CD8-positive, alpha-beta memory T cell (primary cell): ENCODE data around the gene TSPAN16. TPM values are rescaled to one million over a fixed set of nuclear protein-coding genes. Genes with fewer than 3 reads are reported as not detected.
A peak's percentile ranks its signal among the peaks of the same experiment; 100 is the strongest.

ENCODE experiments used
- CTCF ChIA-PET: fragments of 350-600 bp; sonication (Branson Sonifier 250); formaldehyde crosslinking; loops from one replicate; lab custom pipeline; 2021; ENCODE audit warnings: antibody characterized with exemption; lab: Charles Lee
- POLR2A ChIA-PET: fragments of 350-600 bp; sonication (Branson Sonifier 250); formaldehyde crosslinking; loops from one replicate; lab custom pipeline; 2021; ENCODE audit warnings: antibody characterized with exemption; lab: Charles Lee
- DNase-seq, 5 donors: peaks; one replicate each; pipeline versions ENCODE4 v3.0.0 to v3.0.0-alpha.2; 2020 to 2022; ENCODE audit warnings: mixed read lengths in 1 of 5
- H3K27ac ChIP-seq: one replicate; pipeline ENCODE4 v1.7.0; 2013; ENCODE audit warnings: low read depth, mild to moderate bottlenecking, low read length, moderate library complexity
- H3K27me3 ChIP-seq: 2 replicates; pipeline ENCODE4 v1.7.0; 2013; ENCODE audit warnings: low read length, mild to moderate bottlenecking; ENCODE audit not compliant: insufficient read depth, poor library complexity, severe bottlenecking
- H3K36me3 ChIP-seq: 2 replicates; pipeline ENCODE4 v1.7.0; 2013; ENCODE audit warnings: mild to moderate bottlenecking, low read length, moderate library complexity; ENCODE audit not compliant: insufficient read depth
- H3K4me1 ChIP-seq: 2 replicates; pipeline ENCODE4 v1.7.0; 2013; ENCODE audit warnings: mild to moderate bottlenecking, low read length, moderate library complexity; ENCODE audit not compliant: insufficient read depth
- H3K4me3 ChIP-seq: 2 replicates; pipeline ENCODE4 v1.7.0; 2013; ENCODE audit warnings: mild to moderate bottlenecking, low read length
- H3K9me3 ChIP-seq: 2 replicates; pipeline ENCODE4 v1.7.0; 2013; ENCODE audit warnings: mild to moderate bottlenecking, low read length
- H3K27ac Mint-ChIP-seq, 8 donors: one replicate each; pipeline ENCODE4 v1.8.0; 2020 to 2021; ENCODE audit warnings: mixed read lengths in 8 of 8, mild to moderate bottlenecking in 6 of 8, inconsistent platforms in 3 of 8, moderate library complexity in 3 of 8
- H3K27me3 Mint-ChIP-seq, 2 donors: one replicate each; pipeline ENCODE4 v1.8.0; 2020 to 2021; ENCODE audit warnings: mixed read lengths in 2 of 2, mild to moderate bottlenecking in 1 of 2, moderate library complexity in 1 of 2
- H3K36me3 Mint-ChIP-seq, 3 donors: one replicate each; pipeline ENCODE4 v1.8.0; 2020 to 2021; ENCODE audit warnings: mixed read lengths in 3 of 3, inconsistent platforms in 1 of 3, mild to moderate bottlenecking in 1 of 3
- H3K4me1 Mint-ChIP-seq, 3 donors: one replicate each; pipeline ENCODE4 v1.8.0; 2020 to 2021; ENCODE audit warnings: mixed read lengths in 3 of 3, inconsistent platforms in 1 of 3, mild to moderate bottlenecking in 1 of 3
- H3K4me3 Mint-ChIP-seq, 7 donors: one replicate each; pipeline ENCODE4 v1.8.0; 2020 to 2021; ENCODE audit warnings: mixed read lengths in 7 of 7, mild to moderate bottlenecking in 6 of 7, moderate library complexity in 4 of 7, inconsistent platforms in 2 of 7
- H3K9me3 Mint-ChIP-seq, 5 donors: one replicate each; pipeline ENCODE4 v1.8.0; 2020 to 2022; ENCODE audit warnings: mixed read lengths in 5 of 5, mild to moderate bottlenecking in 3 of 5, moderate library complexity in 2 of 5, inconsistent platforms in 1 of 5
- polyA plus RNA-seq: library from polyadenylated mRNA; unstranded; fragments of 300-500 nt; fragmentation: Illumina TruSeq; gene quantifications from one replicate; pipeline ENCODE4 v1.2.3, GENCODE V29; 2021
- total RNA-seq, 2 experiments: library from RNA; stranded (reverse); gene quantifications; one replicate each; pipeline ENCODE4 v1.2.3, GENCODE V29; 2021

The TSPAN16 gene
- total RNA-seq = not detected
- polyA plus RNA-seq = not detected

GRCh38 chr19:11295665-11296245 is at the start of gene TSPAN16:
TSPAN16 (plus strand) TSS chr19:11296160; CDS start chr19:11296298, 138 bp downstream.
- no peak within 1 kb of the TSS for H3K4me3 Mint-ChIP-seq

GRCh38 chr19:11246941-11247340 is 49.0 kb upstream of the TSPAN16 start:
- Histone ChIP-seq H3K27me3 (peaks cover 3% of the 10 kb centered on the region), H3K27ac (no peak overlapping the region), H3K4me3 (no peak overlapping the region), H3K4me1 (no peaks in the 10 kb centered on the region), H3K9me3 (no peaks in the 10 kb centered on the region), H3K36me3 (no peaks in the 10 kb centered on the region)
- peaks cover 3 to 15% of the 10 kb centered on the region in 2 donors for H3K27me3 Mint-ChIP-seq
- H3K4me1 Mint-ChIP-seq = peaks cover 5 to 8% (median 5%) of the 10 kb centered on the region in 3 donors
- H3K36me3 Mint-ChIP-seq = no peaks in the 10 kb centered on the region
- no peak for DNase-seq
- no peak overlapping the region for H3K27ac Mint-ChIP-seq
- ChIA-PET CTCF (no interaction called here), POLR2A (no interaction called here)
- no peak overlapping the region for H3K4me3 Mint-ChIP-seq
- no peaks in the 10 kb centered on the region for H3K9me3 Mint-ChIP-seq

More at GRCh38 chr19:11295665-11296245, at the start of gene TSPAN16:
- DNase-seq = no peak
- no peaks in the 10 kb centered on the region for H3K9me3 Mint-ChIP-seq
- no peak within 1 kb of the TSS for H3K27ac ChIP-seq
- H3K4me1 Mint-ChIP-seq = peaks cover 3 to 8% (median 7%) of the 10 kb centered on the region in 3 donors
- no peaks in the 10 kb centered on the region for H3K36me3 ChIP-seq
- CTCF ChIA-PET = interaction anchor here (2.6 kb wide), 1 partner anchor 187 kb away, joined by 10 read pairs; no protein-coding TSS in a partner anchor
- H3K27me3 Mint-ChIP-seq = peaks cover 7 to 15% of the 10 kb centered on the region in 2 donors
- POLR2A ChIA-PET = no interaction called here
- peaks cover 9% of the 10 kb centered on the region for H3K27me3 ChIP-seq
- no peak within 1 kb of the TSS for H3K27ac Mint-ChIP-seq
- peaks cover 9% of the 10 kb centered on the region for H3K4me1 ChIP-seq
- no peak within 1 kb of the TSS for H3K4me3 ChIP-seq
- H3K36me3 Mint-ChIP-seq = no peaks in the 10 kb centered on the region
- no peaks in the 10 kb centered on the region for H3K9me3 ChIP-seq

GRCh38 chr19:11247391-11247790 is 48.6 kb upstream of the TSPAN16 start:
- Mint-ChIP-seq H3K27ac (no peak overlapping the region), H3K4me3 (no peak overlapping the region), H3K27me3 (peaks cover 1 to 14% of the 10 kb centered on the region in 2 donors), H3K9me3 (no peaks in the 10 kb centered on the region), H3K4me1 (peaks cover 5 to 8% (median 5%) of the 10 kb centered on the region in 3 donors), H3K36me3 (no peaks in the 10 kb centered on the region)
- H3K27me3 ChIP-seq = peaks cover 3% of the 10 kb centered on the region
- no peaks in the 10 kb centered on the region for H3K9me3 ChIP-seq
- no peak overlapping the region for H3K27ac ChIP-seq
- POLR2A ChIA-PET = no interaction called here
- CTCF ChIA-PET = no interaction called here
- no peak overlapping the region for H3K4me3 ChIP-seq
- no peaks in the 10 kb centered on the region for H3K4me1 ChIP-seq
- H3K36me3 ChIP-seq = no peaks in the 10 kb centered on the region
- no peak for DNase-seq

- Mint-ChIP-seq H3K36me3 (no peaks in the 10 kb centered on the region), H3K9me3 (no peaks in the 10 kb centered on the region), H3K4me1 (peaks cover 5 to 8% (median 5%) of the 10 kb centered on the region in 3 donors), H3K27ac (peak overlapping the region in 1 of 8 donors; percentile 33), H3K27me3 (peaks cover 0 to 9% of the 10 kb centered on the region in 2 donors), H3K4me3 (no peak overlapping the region)
- no peaks in the 10 kb centered on the region for H3K4me1 ChIP-seq
- peaks cover under 1% of the 10 kb centered on the region for H3K27me3 ChIP-seq
- ChIA-PET CTCF (no interaction called here), POLR2A (no interaction called here)
- no peak overlapping the region for H3K27ac ChIP-seq
- H3K4me3 ChIP-seq = no peak overlapping the region
- no peaks in the 10 kb centered on the region for H3K36me3 ChIP-seq
- H3K9me3 ChIP-seq = no peaks in the 10 kb centered on the region
- no peak for DNase-seq
Measured at GRCh38 chr19:11247934-11248333, 48.0 kb upstream of the TSPAN16 start.

- no peak overlapping the region for H3K4me3 ChIP-seq
- no peak overlapping the region for H3K27ac ChIP-seq
- Mint-ChIP-seq H3K4me3 (no peak overlapping the region), H3K36me3 (no peaks in the 10 kb centered on the region), H3K27me3 (peaks cover 0 to 5% of the 10 kb centered on the region in 2 donors), H3K9me3 (no peaks in the 10 kb centered on the region), H3K27ac (no peak overlapping the region), H3K4me1 (peaks cover under 1% of the 10 kb centered on the region in 3 donors)
- H3K36me3 ChIP-seq = no peaks in the 10 kb centered on the region
- ChIA-PET CTCF (no interaction called here), POLR2A (no interaction called here)
- DNase-seq = no peak
- H3K4me1 ChIP-seq = no peaks in the 10 kb centered on the region
- H3K27me3 ChIP-seq = no peaks in the 10 kb centered on the region
- no peaks in the 10 kb centered on the region for H3K9me3 ChIP-seq
Measured at GRCh38 chr19:11248852-11249251, 47.1 kb upstream of the TSPAN16 start.

GRCh38 chr19:11251217-11251616 is 44.7 kb upstream of the TSPAN16 start:
- POLR2A ChIA-PET = no interaction called here
- no peaks in the 10 kb centered on the region for H3K36me3 Mint-ChIP-seq
- no peaks in the 10 kb centered on the region for H3K9me3 Mint-ChIP-seq
- no peaks in the 10 kb centered on the region for H3K4me1 ChIP-seq
- H3K27ac ChIP-seq = no peak overlapping the region
- DNase-seq = no peak
- no peak overlapping the region for H3K27ac Mint-ChIP-seq
- no peaks in the 10 kb centered on the region for H3K27me3 ChIP-seq
- H3K4me3 Mint-ChIP-seq = no peak overlapping the region
- H3K27me3 Mint-ChIP-seq = peaks cover 0 to 5% of the 10 kb centered on the region in 2 donors
- H3K9me3 ChIP-seq = no peaks in the 10 kb centered on the region
- H3K36me3 ChIP-seq = no peaks in the 10 kb centered on the region
- CTCF ChIA-PET = no interaction called here
- H3K4me1 Mint-ChIP-seq = no peaks in the 10 kb centered on the region
- H3K4me3 ChIP-seq = no peak overlapping the region

- H3K4me1 ChIP-seq = no peaks in the 10 kb centered on the region
- H3K27ac Mint-ChIP-seq = no peak overlapping the region
Measured at GRCh38 chr19:11251650-11252314, 44.2 kb upstream of the TSPAN16 start.

GRCh38 chr19:11252665-11253355 is 43.1 kb upstream of the TSPAN16 start:
- H3K4me3 ChIP-seq = no peak overlapping the region
- H3K4me1 Mint-ChIP-seq = no peaks in the 10 kb centered on the region
- no peak for DNase-seq
- H3K36me3 ChIP-seq = no peaks in the 10 kb centered on the region
- H3K36me3 Mint-ChIP-seq = no peaks in the 10 kb centered on the region
- no peak overlapping the region for H3K27ac Mint-ChIP-seq
- H3K9me3 Mint-ChIP-seq = no peaks in the 10 kb centered on the region
- H3K27me3 Mint-ChIP-seq = peaks cover 0 to under 1% of the 10 kb centered on the region in 2 donors
- no peaks in the 10 kb centered on the region for H3K9me3 ChIP-seq
- ChIA-PET POLR2A (no interaction called here), CTCF (no interaction called here)
- no peaks in the 10 kb centered on the region for H3K27me3 ChIP-seq
- no peak overlapping the region for H3K27ac ChIP-seq
- no peaks in the 10 kb centered on the region for H3K4me1 ChIP-seq
- H3K4me3 Mint-ChIP-seq = no peak overlapping the region

More at GRCh38 chr19:11251650-11252314, 44.2 kb upstream of the TSPAN16 start:
- Histone ChIP-seq H3K27ac (no peak overlapping the region), H3K36me3 (no peaks in the 10 kb centered on the region), H3K27me3 (no peaks in the 10 kb centered on the region), H3K9me3 (no peaks in the 10 kb centered on the region), H3K4me3 (no peak overlapping the region)
- Mint-ChIP-seq H3K9me3 (no peaks in the 10 kb centered on the region), H3K36me3 (no peaks in the 10 kb centered on the region), H3K4me1 (no peaks in the 10 kb centered on the region), H3K27me3 (peaks cover 0 to 1% of the 10 kb centered on the region in 2 donors), H3K4me3 (no peak overlapping the region)
- DNase-seq = no peak
- ChIA-PET CTCF (no interaction called here), POLR2A (no interaction called here)
